Breast epithelium (tissue), 3 donors: ENCODE data around the gene RNU1-3.
"Not testable (repeated sequence)": the region's sequence is repeated elsewhere in the genome, so short reads cannot be mapped to it uniquely, and the experiment has no call there.

Experiments
- CTCF ChIP-seq, 3 donors: fragments of 450-650 bp; IDR thresholded peaks; one replicate each; pipeline ENCODE4 v1.5.1; 2016 to 2017; ENCODE audit warnings: antibody characterized with exemption in 3 of 3, mild to moderate bottlenecking in 3 of 3, moderate library complexity in 3 of 3
- POLR2A ChIP-seq: fragments of 450-650 bp; IDR thresholded peaks from one replicate; pipeline ENCODE4 v1.6.1; 2016; ENCODE audit warnings: antibody characterized with exemption, mild to moderate bottlenecking, moderate library complexity
- POLR2AphosphoS5 ChIP-seq, 3 donors: sonication (generic); formaldehyde crosslinking; IDR thresholded peaks; one replicate each; pipeline ENCODE4 v1.6.1; 2017; ENCODE audit warnings: antibody characterized with exemption in 3 of 3

GRCh38 chr1:16648250-16648649 is 18.5 kb downstream of the RNU1-3 start:
- TF ChIP-seq CTCF (IDR thresholded peaks at IDR 0.05); POLR2A; POLR2AphosphoS5 (IDR thresholded peaks at IDR 0.05): not testable (repeated sequence)
